Dedifferentiated amniotic fluid mesenchymal stem cell (primary cell): ENCODE data around the gene KANK3.
"Not testable (repeated sequence)": the region's sequence is repeated elsewhere in the genome, so short reads cannot be mapped to it uniquely, and the experiment has no call there.

Experiments
- DNase-seq: peaks from one replicate; pipeline ENCODE4 v3.0.0-alpha.2; 2016; ENCODE audit errors: extremely low spot score

The KANK3 gene

GRCh38 chr19:8318835-8319234 lies 24.2 kb downstream of the KANK3 start:
- not testable (repeated sequence) for DNase-seq

DNA sequence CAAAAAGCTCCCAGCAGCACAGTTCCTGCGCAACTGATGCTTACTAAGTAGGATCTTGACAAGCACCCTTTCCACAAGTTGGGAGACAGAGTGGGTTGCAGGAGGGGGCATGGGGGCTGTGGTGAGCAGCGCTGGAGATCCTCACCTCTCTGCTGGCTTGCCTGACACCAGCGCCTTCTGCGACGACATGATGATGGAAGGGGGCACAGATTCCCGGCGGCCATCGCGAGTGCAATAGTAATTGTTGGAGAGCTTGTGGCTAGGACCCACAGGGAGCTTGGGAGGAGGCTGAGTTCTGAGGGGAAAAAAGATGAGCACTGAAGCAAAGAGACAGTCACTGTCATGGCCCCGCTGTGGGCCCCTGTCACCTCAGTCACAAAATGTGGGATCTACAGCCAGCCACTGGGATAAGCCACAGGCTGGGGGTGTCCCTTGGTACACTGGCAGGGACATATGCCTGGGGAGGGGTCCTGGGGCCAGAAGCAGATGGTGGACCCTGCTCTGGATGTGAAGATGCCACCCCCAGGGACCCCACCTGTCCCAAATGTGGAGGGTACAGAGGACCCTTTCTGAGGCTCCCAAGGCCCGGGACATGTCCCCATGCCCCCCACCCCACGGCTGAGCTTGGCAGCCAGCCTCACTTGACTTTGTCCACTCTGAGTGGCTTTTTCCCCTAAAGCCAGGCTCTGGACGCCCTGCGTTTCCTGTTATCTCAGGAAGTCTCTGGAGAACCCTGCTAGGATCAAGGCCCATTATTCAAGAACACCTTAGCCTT lies 26.5 kb downstream of the KANK3 start:
- DNase-seq, result no peak

DNA sequence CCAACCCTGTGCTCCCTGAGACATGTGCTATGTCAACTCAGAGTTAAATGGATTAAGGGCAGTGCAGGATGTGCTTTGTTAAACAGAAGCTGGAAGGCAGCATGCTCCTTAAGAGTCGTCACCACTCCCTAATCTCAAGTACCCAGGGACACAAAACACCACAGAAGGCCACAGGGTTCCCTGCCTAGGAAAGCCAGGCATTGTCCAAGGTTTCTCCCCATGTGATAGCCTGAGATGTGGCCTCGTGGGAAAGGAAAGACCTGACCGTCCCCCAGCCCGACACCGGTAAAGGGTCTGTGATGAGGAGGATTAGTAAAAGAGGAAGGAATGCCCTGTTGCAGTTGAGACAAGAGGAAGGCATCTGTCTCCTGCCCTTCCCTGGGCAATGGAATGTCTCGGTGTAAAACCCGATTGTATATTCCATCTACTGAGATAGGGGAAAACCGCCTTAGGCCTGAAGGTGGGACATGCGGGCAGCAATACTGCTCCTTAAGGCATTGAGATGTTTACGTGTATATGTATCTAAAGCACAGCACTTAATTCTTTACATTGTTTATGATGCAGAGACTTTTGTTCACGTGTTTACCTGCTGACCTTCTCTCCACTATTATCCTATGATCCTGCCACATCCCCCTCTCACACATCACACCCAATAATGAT lies 28.0 kb downstream of the KANK3 start:
- not testable (repeated sequence) for DNase-seq

DNA sequence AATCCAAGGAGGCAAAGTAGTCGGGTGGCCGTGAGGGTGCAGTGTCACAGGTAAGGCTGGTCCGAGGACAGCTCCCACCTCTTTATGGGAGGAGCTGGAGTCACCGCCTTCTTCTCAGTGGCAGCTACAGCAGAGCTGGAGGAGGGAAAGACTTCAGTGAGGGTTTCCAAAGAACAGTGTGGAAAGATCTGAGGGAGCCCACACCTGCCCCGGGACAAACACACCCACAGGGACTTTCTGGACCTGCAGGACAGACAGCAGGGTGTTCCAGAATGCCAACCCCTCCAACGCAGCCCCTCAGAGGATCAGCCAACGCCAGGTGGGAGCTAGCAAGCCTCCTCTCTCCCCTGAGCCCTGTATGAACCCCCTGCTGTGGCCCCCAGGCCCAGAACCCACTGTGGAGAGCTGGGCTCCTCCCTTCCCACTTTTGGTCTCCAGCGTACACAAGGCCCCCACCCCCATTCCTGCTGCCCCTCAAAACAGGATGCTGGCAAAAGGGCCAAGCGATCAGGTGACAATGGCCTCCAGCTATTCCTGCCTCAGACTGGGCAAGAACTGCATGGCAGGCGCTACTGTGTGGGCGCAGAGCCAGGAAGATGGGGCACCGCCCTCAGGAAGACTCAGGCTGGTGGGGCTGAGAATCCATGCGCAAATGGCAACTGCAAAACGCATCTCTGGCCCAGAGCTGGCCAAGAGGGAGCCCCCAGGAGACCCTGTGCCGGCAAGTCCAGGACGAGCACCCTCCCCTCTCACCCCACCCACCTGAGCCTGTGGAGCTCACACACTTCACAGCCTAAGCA lies 31.4 kb downstream of the KANK3 start:
- peak; percentile 11 for DNase-seq

- no peak for DNase-seq
Measured at GRCh38 chr19:8310342-8311055, 32.6 kb downstream of the KANK3 start.

DNA sequence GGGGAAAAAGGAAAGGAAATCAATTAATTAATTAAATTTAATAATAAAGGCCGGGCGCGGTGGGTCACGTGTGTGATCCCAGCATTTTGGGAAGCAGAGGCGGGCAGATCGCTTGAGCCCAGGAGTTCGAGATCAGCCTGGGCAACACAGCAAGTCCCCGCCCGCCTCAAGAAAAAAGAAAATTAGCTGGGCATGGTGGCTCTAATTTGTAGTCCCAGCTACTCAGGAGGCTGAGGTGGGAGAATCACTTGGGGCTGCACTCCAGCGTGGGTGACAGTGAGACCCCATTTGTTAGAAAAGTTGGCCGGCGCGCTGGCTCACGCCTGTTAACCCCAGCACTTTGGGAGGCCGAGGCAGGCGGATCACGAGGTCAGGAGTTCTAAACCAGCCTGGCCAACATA lies 34.2 kb downstream of the KANK3 start:
- no peak for DNase-seq

DNA sequence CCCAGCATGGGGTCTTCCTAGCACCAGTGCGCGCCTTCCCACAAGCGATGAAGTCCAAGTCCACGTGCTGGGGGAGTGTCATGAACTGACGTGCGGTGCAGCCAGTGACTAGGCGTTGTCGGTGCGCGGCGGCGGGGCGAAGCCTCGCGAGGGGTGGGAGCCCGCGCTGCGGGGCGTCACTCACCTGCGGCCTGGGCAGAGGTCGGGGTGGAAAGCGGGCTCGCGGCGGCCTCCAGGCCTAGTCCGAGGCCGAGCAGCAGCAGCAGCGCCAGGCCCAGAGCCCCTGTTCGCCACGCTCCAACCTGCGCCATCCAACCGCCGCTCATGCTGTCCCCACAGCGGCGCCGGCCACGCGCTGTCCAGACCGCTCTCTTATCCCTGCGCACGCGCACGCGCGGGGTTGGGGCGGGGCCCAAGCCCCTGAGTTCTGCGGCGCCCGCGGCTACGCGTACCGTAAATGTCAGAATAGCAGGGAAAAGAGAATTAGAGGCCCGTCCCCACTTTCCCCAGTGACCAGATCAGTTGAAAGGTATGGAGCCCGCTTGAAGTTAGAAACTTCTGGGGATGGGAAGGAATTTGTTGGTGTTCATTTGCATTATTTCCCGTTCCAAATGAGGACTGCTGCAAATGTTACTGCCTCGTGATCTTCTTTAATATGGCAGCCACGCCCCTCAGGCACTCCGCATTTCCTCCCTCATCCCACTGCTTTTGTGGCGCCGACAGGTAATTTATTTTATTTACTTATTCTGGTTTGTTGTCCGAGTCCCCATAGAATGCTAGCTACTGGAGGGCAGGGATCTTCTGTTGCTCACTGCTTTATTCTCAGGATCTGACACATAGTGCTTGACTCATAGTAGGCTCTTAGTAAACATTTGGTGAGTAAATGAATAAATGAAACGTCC lies 34.8 kb downstream of the KANK3 start, which contains the start of gene CD320:
TSS of gene CD320 (minus strand) at position 394 of the 902 bp plus-strand sequence. CDS start at position 326, 68 bp downstream.
- peak; percentile 83 for DNase-seq

DNA sequence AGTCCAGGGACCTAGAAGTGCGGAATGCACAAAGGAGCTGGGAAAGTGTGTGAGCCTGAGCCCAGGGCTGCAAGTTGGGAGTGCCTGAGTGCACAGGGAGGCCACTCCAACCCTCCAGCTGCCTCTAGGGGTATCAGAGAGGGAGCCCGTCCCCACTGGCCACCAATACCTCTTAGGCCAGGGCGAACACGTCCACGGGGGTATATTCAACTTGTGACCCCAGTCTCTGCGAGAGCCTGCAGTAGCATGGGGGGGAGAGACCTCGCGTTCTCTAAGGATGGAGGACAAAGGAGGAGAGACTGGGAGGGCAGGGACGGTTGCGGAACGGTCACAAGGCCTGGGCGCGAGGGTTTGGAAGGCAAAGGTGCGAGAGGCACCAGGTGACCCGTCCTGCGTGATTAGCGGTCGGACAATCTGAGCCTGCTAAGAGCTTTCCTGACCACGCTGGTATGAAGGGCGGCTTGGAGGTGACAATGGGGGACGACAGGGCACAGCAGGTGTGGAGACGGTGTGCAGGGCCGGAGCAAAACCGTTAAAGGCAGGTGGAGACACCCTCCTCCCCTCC lies 35.6 kb downstream of the KANK3 start:
- DNase-seq, result peak; percentile 14

- DNase-seq, result peak; percentile 5
Measured at GRCh38 chr19:8306235-8307054, 36.6 kb downstream of the KANK3 start.

- peak; percentile 9 for DNase-seq
Measured at GRCh38 chr19:8305798-8306197, 37.3 kb downstream of the KANK3 start.

DNA sequence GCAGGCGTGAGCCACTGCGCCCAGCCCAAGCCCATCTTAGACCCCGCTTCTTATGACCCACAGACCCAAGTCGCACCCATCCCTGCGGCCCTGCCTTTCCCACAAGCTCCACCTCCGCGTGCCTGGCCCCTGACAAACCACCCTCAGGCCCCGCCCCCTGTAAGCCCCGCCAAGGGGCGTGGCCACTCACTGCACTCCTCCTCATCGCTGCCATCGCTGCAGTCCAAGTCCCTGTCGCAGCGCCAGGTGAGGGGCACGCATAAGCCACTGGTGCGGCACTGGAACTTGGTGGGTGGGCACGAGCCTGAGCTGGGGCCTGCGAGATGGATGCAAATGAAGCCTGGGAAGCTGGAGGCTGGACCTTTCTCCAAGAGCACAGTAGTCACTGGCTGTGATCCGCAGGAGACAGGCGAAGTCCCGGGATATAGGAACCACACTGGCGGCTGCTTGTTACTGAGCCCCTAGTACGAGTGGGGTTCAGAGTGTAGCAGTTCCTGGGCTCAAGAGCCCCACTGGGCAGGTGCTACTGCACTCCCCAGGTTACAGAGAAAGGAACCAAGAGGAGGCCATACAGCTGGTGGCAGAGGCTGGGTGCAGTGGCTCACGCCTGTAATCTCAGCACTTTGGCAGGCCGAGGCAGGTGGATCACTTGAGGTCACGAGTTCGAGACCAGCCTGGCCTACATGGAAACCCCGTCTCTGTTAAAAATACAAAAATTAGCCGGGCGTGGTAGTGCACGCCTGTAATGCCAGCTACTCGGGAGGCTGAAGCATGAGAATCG lies 38.0 kb downstream of the KANK3 start:
- peak; percentile 9 for DNase-seq

DNA sequence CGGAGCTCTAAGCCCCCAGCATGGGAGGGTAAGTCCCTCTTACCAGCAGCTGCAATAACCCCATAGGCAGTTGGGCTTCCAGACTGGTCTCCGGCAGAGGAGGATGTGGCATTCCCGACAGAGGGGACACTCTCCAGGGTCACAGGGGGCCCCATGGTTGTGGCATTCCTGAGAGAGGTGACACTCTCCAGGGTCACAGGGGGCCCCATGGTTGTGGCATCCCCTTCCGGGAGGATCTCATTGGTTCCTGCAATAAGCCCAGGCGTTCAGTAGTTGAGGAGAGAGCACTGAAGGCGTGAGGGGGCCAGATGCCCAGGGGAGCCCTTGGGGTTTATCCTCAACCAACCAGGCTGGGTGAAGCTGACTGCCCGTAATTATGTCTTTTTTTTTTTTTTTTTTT lies 40.3 kb downstream of the KANK3 start:
- peak; percentile 5 for DNase-seq

- DNase-seq, result no peak
Measured at GRCh38 chr19:8302357-8302691, 40.7 kb downstream of the KANK3 start.

DNA sequence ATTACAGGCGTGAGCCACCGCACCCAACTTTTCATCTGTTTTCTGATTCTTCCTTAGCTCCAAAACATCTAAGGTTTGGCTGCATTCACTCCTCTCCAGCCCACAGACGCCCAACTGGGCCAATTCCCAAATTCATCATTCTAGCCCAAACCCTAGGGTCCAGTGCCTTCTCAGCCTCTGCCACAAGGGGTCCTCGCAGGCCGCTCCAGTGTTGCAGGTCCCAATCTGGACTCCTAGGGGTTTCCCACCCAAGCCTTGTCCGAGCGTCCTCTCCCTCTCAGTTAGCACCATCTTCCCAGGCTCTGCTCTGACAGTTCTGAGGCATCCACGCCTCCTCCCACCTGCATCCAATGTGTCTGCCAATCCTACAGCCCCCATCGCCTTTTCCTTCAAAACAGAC lies 51.7 kb downstream of the KANK3 start:
- DNase-seq, result not testable (repeated sequence)

DNA sequence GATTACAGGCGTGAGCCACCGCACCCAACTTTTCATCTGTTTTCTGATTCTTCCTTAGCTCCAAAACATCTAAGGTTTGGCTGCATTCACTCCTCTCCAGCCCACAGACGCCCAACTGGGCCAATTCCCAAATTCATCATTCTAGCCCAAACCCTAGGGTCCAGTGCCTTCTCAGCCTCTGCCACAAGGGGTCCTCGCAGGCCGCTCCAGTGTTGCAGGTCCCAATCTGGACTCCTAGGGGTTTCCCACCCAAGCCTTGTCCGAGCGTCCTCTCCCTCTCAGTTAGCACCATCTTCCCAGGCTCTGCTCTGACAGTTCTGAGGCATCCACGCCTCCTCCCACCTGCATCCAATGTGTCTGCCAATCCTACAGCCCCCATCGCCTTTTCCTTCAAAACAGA lies 66.6 kb downstream of the KANK3 start:
- DNase-seq, result not testable (repeated sequence)
